ENCODE data around the gene MOGAT1. TPM values are rescaled to one million over a fixed set of nuclear protein-coding genes. Genes with fewer than 3 reads are reported as not detected.

MOGAT1 gene
- total and polyA plus RNA-seq, 2 of the 4 experiments (the other 2 are of a cell fraction) = not detected

DNA sequence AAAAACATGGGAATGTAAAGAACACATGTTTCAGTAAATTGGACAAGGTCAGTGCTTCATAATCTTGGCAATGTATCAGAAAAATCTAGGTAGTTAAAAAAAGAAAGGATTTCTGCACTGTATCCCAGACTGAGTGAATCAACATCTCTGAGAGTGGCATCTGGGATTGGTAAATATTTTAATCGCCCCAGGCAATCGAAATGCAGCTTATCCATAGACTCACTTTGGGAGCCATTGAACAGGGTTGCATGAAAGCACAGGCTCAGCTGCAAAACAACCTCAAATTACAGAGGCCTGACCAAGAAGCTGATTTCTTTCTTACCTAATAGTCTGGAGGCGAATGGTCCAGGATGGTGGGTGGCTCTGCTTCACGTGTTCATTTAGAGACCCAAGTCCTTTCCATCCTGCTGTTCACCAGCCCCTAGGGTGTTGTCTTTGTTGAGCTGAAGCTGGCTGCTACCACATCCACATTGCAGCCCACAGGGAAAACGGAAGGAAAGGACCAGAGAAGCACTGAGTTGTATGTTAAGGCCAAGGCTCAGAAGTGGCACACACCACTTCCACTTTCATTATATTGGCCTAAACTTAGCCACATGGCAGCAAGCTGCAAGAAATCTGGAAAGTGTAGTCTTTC lies 59.0 kb downstream of the MOGAT1 start:
- no peaks in the 10 kb centered on the region for H3K9me3 ChIP-seq (ENCODE audit: control insufficient read depth, insufficient read depth, low read length)

More for the DNA sequence above, 59.0 kb downstream of the MOGAT1 start:
- Histone ChIP-seq H3K9me1 (ENCODE audit: insufficient read depth, low read length) (peaks cover 3% of the 10 kb centered on the region; the same call in 1 of the 2 replicates), H4K8ac (ENCODE audit: low read depth in 2 of 2, low read length in 2 of 2) (no peak overlapping the region), H3K4me1 (ENCODE audit: control insufficient read depth, insufficient read depth, low read length) (peaks cover 17% of the 10 kb centered on the region), H4K20me1 (ENCODE audit: insufficient read depth, low read length) (no peaks in the 10 kb centered on the region), H3K23ac (ENCODE audit: low read depth, low read length) (peak overlapping the region; percentile 3; the same call in 1 of the 2 replicates), H3K14ac (replicated peaks; ENCODE audit: low read depth, low read length) (peak overlapping the region; percentile 22; the same call in 1 of the 2 replicates), H3K27ac (ENCODE audit: insufficient read depth, low read length) (peak overlapping the region; percentile 32; the same call in 1 of the 2 replicates), H2BK120ac (ENCODE audit: low read depth, low read length) (0 out of 2 replicates have a peak overlapping the region, but pooled peaks have one; percentile 5), H3K79me1 (ENCODE audit: low read depth in 1 of 2, low read length in 2 of 2) (no peaks in the 10 kb centered on the region), H2AK9ac (replicated peaks; ENCODE audit: low read depth, low read length, poor library complexity) (no peak overlapping the region), H3K36me3 (ENCODE audit: control insufficient read depth, insufficient read depth, low read length) (no peaks in the 10 kb centered on the region), H2AK5ac (ENCODE audit: low read depth, low read length) (no peak overlapping the region), H3K4me2 (ENCODE audit: low read depth, low read length) (peak overlapping the region; percentile 20), H3K27me3 (ENCODE audit: control insufficient read depth, insufficient read depth, low read length) (no peaks in the 10 kb centered on the region), H3K4me3 (ENCODE audit: insufficient read depth, low read depth, low read length) (no peak overlapping the region), H2AFZ (replicated peaks; ENCODE audit: low read length, poor library complexity) (peak overlapping the region; percentile 2), H4K5ac (ENCODE audit: low read depth, low read length) (peak overlapping the region; percentile 19; the same call in 1 of the 2 replicates), H4K91ac (ENCODE audit: insufficient read depth, low read depth, low read length) (no peak overlapping the region), H2BK20ac (ENCODE audit: low read depth, low read length) (peak overlapping the region; percentile 14; the same call in 1 of the 2 replicates), H3K9ac (ENCODE audit: low read depth, low read length) (no peak overlapping the region), H3K4ac (ENCODE audit: low read depth, low read length) (peak overlapping the region; percentile 43; the same call in 1 of the 2 replicates), H3K56ac (ENCODE audit: extremely low read depth, insufficient read depth, low read length) (no peak overlapping the region), H2BK5ac (ENCODE audit: low read depth, low read length, poor library complexity, severe bottlenecking) (no peak overlapping the region), H2BK15ac (ENCODE audit: low read depth, low read length) (0 out of 3 replicates have a peak overlapping the region, but pooled peaks have one; percentile 1), H3K18ac (ENCODE audit: low read depth, low read length) (peak overlapping the region; percentile 45)
- no CpG with 5 or more reads among the region's 5 CpGs for WGBS, 2 experiments (ENCODE audit: extremely low coverage in 2 of 2, insufficient read length in 1 of 2)
- intact Hi-C loops (cut with micrococcal nuclease) (no loop called here), dilution Hi-C loops (cut with HindIII; ENCODE audit: low sequenced_read_pairs, unreplicated experiment) (no loop called here), in situ Hi-C loops (cut with MboI; ENCODE audit: low sequenced_read_pairs) (no loop called here)
- peak; percentile 30; the same call in 1 of the 2 replicates for ATAC-seq (ENCODE audit: low read depth)
- ChIA-PET CTCF (interaction anchor here (0.8 to 1.2 kb wide), 2 partner anchors 112 to 132 kb away, joined by 3 read pairs; no protein-coding TSS in a partner anchor), POLR2A (ENCODE audit: unreplicated experiment) (no interaction called here)
- no TSS peak for BruUV-seq (replicated peaks)
- no peak for DNase-seq
- TF ChIP-seq FOS (IDR thresholded peaks at IDR 0.05; ENCODE audit: low read depth, low read length) = no peak
- TF ChIP-seq BHLHE40 (IDR thresholded peaks at IDR 0.05; ENCODE audit: low read depth, low read length) = no peak
- no peak for TF ChIP-seq POLR2A (IDR thresholded peaks at IDR 0.05; ENCODE audit: low read depth, low read length)
- no peak for TF ChIP-seq MXI1 (IDR thresholded peaks at IDR 0.05; ENCODE audit: borderline replicate concordance, low read depth, low read length)
- TF ChIP-seq, protein P1, sequence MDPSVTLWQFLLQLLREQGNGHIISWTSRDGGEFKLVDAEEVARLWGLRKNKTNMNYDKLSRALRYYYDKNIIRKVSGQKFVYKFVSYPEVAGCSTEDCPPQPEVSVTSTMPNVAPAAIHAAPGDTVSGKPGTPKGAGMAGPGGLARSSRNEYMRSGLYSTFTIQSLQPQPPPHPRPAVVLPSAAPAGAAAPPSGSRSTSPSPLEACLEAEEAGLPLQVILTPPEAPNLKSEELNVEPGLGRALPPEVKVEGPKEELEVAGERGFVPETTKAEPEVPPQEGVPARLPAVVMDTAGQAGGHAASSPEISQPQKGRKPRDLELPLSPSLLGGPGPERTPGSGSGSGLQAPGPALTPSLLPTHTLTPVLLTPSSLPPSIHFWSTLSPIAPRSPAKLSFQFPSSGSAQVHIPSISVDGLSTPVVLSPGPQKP (IDR thresholded peaks at IDR 0.05; ENCODE audit: borderline replicate concordance, low read depth, low read length) = no peak
- no peak for TF ChIP-seq MAFK (IDR thresholded peaks at IDR 0.05; ENCODE audit: low read depth, low read length)
- no peak for TF ChIP-seq MAZ (IDR thresholded peaks at IDR 0.05; ENCODE audit: borderline replicate concordance, low read depth, low read length)
- no peak for TF ChIP-seq RAD21 (IDR thresholded peaks at IDR 0.05; ENCODE audit: low read length)
- TF ChIP-seq, protein P2, sequence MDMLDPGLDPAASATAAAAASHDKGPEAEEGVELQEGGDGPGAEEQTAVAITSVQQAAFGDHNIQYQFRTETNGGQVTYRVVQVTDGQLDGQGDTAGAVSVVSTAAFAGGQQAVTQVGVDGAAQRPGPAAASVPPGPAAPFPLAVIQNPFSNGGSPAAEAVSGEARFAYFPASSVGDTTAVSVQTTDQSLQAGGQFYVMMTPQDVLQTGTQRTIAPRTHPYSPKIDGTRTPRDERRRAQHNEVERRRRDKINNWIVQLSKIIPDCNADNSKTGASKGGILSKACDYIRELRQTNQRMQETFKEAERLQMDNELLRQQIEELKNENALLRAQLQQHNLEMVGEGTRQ (IDR thresholded peaks at IDR 0.05; ENCODE audit: low read depth, low read length) = no peak
